CD4-positive, alpha-beta T cell treated with Interleukin-12 subunit alpha and Interleukin-12 subunit beta, for 1 hour (primary cell): ENCODE data around the gene EN2.
A peak's percentile ranks its signal among the peaks of the same experiment; 100 is the strongest.

Experiments used
- DNase-seq: peaks from one replicate; pipeline ENCODE4 v3.0.0-alpha.2; 2020

The EN2 gene

GRCh38 chr7:155488483-155489127 is 30.7 kb downstream of the EN2 start:
- DNase-seq = no peak

DNA sequence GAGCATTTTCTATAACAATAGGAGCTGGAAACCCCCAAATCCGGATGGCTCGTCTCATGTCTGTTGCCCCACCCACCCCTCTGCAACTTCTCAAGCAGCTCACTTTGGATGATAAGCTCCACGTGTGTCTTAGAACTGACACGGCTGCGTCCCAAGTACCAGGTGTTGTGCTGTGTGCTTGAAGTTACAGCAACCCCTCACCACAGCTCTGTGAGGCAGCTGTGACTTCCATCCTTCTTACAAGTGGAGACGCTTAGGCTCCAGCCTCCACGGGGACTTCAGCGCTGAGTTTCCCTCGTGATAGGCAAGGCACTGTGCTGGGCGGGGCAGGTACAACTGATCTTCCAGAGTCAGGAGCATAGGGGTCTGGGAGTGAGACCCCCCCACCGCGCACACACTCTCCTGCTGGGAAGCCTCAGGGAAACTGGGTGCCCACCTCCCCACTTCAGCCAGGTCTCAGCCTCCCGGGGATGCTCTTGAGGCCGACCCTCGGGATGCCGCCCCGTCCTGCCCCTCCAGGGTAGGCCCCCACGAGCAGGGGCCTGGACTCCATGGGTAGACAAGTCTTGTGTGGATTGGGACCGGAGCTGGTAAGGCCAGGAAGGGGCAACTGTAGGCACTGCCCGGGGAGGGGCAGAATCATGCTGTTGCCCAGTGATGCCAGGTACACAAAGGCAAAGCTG is 31.4 kb downstream of the EN2 start:
- no peak for DNase-seq

DNA sequence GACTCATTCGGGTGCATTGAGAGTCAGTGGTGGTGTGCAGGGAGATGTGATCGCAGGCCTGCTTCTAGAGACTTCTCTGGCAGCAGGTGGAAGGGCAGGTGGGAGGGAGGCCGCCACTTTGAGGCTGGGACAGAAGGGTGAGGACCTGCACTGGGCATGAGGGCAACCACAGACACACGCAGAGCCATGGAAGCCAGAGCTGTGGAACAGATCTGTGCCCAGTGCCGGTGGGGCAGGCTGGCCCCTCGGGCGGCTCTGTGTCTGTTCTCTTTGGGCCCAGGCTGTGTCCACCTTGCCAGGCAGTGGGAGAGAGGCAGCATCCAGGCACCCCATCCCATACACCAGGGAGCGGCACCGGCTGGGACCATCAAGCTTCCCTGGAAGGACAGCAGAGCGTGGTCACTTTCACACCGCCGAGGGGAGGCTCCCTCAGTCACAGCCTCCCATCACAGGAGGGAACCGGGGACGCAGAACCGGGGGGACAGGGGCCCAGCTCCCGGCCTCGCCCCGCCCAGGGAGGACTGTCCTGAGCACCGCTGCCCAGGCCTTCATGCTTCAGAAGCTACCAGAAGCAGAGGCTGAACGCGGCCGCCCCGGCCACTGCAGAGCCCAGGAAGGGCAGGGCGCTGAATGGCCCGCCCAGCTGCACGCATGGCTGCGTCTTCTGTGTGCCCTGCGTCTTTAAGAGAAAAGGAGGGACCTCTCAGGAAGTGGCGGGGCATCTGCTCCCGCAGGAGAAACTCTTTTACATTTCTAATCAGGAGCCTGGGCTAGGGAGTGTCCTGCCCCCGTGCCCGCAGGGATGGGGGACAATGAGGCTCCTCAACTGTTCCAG is 32.1 kb downstream of the EN2 start:
- DNase-seq = no peak

DNA sequence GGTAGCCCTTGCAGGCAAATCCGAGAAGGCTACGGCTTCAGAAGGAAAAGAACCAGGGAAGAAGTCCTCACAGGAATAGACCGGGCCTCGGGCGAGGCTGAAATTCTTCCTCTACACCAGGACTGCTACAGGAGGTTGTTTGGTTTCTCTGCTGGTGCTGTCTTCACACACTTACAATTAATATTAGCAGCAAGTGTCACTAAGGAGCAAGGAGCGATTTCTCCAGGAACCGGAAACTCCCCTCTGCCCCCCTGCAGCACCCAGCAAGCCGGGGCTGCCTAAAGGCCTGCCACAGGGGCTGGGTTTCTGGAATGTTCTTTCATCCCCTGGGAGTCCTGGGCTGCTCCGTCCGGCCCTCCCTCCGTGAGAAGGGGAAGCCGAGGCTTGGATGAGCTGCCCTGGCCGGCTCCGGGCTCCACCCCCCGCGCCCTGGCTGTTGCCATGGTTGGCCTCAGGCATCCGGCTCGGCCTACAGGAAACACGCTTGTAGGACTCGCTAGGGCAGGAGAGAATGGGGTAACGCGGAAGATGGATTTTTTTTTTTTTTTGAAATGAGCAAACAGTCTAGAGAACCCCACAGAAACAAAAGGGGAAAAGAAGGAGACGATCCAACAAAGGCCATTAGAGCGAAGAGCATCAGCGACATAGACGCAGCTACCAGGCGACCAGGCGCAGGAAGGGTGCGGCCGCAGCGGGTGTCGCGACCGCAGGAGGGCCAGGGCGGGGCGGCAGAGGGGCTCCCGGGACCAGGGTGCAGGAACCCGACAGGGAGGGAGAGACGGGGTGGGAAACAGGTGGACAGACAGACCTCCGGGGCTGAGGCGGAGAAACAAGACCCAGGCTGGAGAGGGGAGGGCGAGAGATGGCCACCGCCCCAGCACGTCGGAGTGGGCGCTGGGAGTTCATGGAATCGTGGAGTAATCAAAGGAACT is 33.0 kb downstream of the EN2 start:
- DNase-seq = peak; percentile 33

DNA sequence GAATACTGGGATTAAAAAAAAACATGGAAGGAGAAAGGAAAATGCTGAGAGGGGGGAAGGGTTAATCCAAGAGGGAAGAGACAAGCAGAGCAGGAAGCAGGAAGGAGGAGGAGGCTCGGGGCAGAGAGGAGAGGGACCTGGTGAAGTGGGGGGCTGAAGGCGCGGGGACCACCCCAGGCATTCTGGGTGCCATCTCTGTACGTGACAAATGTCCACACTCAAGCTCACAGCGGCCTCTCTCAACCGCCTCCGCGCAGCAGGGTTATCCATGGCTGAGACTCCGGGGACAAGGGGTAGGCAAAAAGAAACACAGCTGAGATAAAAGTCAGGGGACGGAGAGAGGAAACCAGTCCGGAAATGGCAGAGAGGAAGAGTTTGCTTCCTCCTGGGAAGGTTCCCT is 33.9 kb downstream of the EN2 start:
- DNase-seq = no peak

DNA sequence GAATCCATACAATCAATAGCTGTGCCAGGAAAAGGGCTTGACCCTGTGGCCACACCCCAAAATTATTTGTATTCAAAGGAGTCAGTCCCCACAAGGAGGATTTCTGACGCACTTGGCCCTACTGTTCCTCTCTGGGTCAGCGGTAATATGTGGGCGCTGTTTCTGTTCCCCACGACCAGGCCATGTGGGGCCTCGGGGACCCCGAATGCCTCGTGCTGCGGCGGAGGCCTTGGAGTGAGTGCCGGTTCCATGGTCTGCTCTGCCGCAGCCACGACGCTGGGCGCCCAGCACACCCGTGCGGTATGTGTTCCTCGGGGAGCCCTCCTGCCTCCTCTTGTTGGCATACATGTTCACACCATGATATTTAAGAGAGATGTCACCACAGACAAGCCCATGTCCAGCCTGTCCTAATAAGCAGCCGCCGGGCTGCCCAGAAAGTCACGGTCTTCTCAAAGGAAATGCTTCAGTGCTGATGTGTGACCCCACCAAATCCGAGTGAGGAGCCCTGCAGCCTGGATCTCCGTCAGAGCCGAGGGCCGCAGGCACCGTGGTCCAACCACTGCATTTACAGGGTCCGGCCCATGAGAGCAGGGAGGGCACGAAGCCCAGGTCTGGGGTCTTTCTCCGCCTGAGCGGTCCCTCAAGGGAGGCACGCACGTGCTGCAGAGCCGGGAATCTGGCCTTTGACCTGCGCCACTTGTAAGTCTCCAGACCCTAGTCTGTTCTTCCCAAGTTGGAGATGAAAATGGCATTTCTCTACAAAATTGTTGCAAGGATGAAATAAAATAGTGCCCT is 36.0 kb downstream of the EN2 start:
- DNase-seq = no peak

DNA sequence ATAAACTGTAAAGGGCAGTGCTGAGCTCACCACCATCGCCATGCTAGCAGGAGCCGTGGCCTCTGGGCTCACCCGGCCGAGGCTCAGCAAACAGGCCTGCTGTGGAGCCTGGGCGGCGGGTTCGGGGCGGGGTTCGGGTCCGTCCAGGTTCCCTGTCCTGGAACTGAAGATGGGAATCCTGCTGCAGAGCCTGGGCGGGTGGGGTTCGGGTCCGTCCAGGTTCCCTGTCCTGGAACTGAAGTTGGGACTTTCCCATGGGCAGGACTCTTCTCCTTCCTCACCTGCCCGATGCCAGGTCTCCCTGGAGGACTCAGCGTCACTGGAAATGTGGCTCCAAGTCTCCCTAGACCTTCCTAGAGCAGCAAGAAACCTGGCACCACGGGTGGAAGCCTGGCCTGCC is 36.6 kb downstream of the EN2 start:
- DNase-seq = no peak

GRCh38 chr7:155495440-155496248 is 37.7 kb downstream of the EN2 start:
- no peak for DNase-seq

DNA sequence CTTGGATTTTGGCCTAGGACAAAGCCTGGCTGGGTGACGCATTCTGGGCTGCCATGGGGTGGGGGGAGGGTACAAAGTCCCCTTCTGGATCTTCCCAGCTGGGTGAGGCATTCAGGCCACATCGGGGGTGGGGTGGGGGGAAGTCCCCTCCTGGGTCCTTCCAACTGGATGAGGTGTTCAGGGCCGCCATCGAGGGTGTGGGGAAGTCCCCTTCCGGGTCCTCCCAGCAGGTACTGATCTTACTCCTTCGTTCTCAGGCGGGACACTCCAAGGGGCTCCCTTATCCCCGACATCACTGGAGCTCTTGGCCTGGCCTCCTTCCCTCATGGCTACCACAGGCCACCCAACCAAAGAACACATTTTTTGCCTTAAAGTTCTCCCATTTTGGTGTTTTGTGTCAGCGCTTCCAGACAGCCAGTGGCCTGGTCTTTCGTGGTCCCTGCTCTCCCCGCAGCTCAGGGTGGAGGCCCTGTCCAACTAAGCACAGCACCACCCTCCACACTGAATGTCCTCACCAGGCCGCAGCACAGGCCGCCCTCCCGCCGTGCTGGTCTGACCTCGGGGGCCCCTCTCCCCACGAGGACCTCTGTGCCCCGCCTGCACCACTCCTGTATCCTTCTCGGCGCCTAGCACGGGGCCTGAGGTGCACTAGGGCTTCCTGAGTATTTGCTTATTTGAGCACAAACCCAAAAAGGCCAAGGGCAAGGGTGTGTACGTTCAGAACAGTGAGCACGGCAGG is 38.5 kb downstream of the EN2 start:
- no peak for DNase-seq

DNA sequence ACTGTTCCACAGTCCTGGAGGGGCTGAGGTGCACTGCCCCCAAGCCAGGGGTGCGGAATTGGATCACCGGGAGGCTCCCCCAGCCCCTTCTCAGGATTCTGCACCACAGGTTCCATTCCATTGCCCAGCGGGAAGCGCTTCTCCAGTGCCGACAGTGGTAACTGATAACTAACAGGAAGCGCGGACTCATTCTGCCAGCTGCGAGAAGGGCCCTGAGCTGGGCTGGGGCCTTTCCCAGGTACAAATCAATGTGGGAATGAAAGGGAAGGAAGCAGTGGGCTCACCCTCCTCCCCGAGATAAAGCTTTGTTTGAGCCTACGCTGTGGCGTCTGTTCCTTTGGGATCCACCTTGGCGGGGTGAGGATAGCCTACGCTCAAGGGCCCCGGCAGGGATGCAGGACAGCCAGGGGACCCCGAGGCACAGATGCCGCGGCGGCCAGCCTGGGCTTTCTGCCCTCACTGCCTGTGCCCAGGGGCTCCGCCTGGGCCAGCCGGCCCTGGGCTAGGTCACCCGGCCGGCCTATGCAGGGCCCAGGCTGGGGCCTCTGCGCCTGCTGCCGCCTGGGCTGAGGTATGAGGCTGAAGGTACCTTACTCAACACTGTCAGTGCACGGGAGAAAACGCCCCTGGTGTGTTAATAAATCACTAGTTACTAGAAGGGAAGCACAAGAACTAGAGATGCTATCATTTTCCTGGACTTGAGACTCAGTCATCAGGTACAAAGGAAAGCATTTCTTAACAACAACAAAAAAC is 39.4 kb downstream of the EN2 start:
- no peak for DNase-seq

GRCh38 chr7:155505422-155505793 is 47.5 kb downstream of the EN2 start:
- DNase-seq = no peak

- no peak for DNase-seq
These were observed 49.0 kb downstream of the EN2 start for GRCh38 chr7:155506854-155507337.

DNA sequence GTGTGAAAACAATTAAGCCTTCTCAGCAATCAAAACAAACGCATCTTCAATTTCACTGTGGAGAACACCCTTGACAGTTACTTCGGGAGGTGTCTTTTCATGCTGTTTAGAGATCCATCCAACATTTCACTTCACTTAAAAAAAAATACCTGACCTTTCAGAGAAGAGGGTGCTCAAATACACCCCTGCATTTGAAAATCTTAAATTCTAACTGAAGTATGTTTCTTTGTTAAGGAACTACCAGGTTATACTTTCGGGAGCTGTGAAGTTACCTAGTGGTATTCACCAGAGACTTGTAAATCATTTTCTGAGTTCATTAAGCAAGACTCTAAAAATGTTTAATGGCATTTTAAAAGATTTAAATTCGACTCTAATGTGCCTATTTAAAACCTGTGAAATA is 49.6 kb downstream of the EN2 start:
- no peak for DNase-seq

DNA sequence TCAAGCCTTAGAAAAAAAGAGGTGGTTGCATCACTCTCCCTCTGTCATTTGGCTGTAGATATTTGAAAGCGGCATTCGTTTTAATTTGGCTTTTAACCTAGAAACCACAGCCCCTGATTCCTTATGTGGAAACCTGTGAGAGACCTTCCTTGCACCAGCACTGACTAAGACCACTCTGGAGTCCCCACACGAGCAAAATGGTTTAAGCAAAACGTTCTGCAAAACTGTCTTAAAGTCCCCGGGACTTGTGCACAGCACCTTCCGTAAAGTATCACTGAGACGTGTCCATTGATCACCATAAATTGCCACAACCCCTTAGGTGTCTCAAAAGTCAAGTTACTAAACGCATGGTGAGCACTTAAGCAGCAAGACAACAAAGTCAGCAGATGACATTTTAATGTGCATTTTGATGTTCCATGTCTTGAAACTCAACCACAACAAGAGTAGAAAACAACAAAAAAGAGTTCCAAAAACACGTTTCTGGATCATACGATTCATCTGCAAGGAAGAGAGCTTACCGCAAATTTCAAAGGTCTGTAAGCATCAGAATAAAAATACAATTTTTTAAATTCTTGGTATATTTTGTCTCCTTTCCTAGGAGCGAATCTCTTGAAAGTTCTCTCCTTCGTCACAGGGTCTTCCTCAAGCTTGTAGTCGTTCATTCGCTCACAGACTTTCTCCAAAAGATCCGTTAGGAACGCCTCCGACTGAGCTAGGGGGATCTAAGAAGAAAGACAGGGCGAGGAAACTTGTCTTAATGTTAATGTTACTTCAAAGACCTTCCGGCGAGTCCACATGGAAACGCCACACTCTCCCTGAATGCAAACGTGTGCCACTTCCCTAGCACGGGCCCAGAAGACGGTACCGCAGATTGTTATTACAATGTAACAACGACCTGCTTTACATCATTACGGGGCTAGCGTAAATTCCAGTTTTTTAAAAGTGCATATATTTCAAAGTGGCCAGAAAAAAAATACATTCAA is 50.7 kb downstream of the EN2 start:
- DNase-seq = no peak

DNA sequence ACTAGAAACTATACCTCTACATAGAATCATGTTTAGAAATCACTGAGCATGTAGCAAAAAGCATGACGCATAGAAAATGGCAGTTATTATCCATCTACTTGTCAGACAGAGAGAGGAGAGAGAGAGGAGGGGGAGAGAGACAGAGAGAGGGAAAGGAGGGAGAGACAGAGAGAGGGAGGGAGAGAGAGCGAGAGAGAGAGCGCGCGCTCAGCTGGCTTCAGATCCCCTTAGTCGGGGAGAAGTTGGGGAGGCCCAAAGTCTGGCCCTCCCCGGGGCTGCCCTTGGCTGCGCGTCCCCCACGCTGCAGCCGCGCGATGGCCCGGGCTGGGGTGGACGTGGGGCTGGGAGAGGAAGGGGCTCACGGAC is 51.4 kb downstream of the EN2 start:
- no peak for DNase-seq

DNA sequence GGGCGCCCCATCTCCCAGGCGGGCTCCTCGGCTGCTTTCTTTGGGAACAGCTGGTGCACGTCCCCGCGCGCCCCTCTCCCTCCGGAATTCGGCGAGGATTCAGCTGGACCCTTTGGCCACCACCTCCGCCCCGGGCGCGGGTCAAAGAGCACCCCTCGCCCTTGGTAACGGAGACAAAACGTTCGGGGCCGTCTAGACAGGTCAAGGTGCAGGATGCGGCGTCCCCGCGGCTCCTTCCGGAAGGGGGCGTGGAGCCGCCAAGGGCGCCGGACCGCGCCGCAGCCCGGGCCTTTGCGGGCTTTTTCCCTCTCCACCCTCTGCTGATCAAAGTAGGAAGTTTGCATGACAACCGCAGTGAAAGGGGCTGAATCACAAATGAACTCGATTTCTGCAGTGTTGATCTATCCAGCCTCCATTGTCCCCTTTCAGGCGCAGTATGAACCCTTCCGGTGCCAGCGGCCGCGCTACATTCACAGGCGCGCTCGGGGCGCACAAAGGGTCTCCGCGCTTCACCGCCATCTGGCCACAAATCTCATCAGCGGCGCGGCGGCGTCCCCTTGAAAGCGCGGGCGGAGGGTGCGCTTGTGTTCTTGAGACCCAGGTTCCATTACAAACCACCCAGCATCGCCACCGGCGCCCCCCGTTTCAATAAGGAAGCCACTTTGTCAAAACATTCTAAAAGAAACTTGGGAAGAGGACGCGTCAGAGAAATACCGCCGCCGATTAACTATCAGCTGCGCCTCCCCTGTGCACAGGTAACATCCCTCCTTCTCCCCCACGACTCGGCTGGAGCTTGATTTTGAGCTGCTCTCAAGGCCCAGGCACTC is 52.0 kb downstream of the EN2 start:
- no peak for DNase-seq

- DNase-seq = no peak
These were observed 53.2 kb downstream of the EN2 start for GRCh38 chr7:155510975-155511701.
